SK-N-SH (cell line): ENCODE results near the gene GTPBP8. TPM values are rescaled to one million over a fixed set of nuclear protein-coding genes. Genes with fewer than 3 reads are reported as not detected.

ENCODE experiments used
- CTCF ChIA-PET: fragments of 300-600, 350-600 bp; formaldehyde crosslinking; extraction: SDS; loops from one replicate; lab custom pipeline; 2021; lab: Yijun Ruan, JAX
- POLR2A ChIA-PET: fragments of 350-600 bp; sonication (Branson Sonifier 250); formaldehyde crosslinking; extraction: SDS; loops from one replicate; lab custom pipeline; 2020; ENCODE audit warnings: antibody characterized with exemption, inconsistent platforms; lab: Yijun Ruan, JAX
- DNase-seq: peaks from one replicate; pipeline ENCODE4 v3.0.0; 2012
- H2AFZ ChIP-seq: fragments of 200-600 bp; sonication (generic); 2 replicates; pipeline ENCODE4 v1.8.1; 2016; ENCODE audit warnings: antibody characterized with exemption, mild to moderate bottlenecking, low read depth
- H3F3A ChIP-seq: fragments of 200-600 bp; sonication (generic); replicated peaks from 2 replicates; pipeline ENCODE3; 2016; ENCODE audit warnings: antibody characterized with exemption, mild to moderate bottlenecking; ENCODE audit not compliant: insufficient read depth
- H3K27ac ChIP-seq, 2 experiments: fragments of 200-500 bp in 1 of 2; fragments of 200-600 bp in 1 of 2; sonication (Bioruptor generic) in 1 of 2; sonication (generic), shearing (Covaris generic) in 1 of 2; 2 replicates each; pipeline versions ENCODE4 v1.5.1 to v1.6.1; 2014 to 2016; ENCODE audit warnings: low read depth in 2 of 2, inconsistent platforms in 1 of 2, low read length in 1 of 2, mild to moderate bottlenecking in 1 of 2, mixed read lengths in 1 of 2
- H3K27me3 ChIP-seq: fragments of 200-600 bp; sonication (generic), shearing (Covaris generic); 2 replicates; pipeline ENCODE4 v1.6.1; 2016; ENCODE audit warnings: mixed run types; ENCODE audit not compliant: insufficient read depth
- H3K36me3 ChIP-seq, 2 experiments: fragments of 200-500 bp in 1 of 2; fragments of 200-600 bp in 1 of 2; sonication (Bioruptor generic) in 1 of 2; sonication (generic) in 1 of 2; replicated peaks in 1 of 2; 2 replicates each; pipeline versions ENCODE3 to v1.5.1; 2014 to 2016; ENCODE audit warnings: low read length in 1 of 2, mild to moderate bottlenecking in 1 of 2; ENCODE audit not compliant: insufficient read depth in 2 of 2, control insufficient read depth in 1 of 2
- H3K4me1 ChIP-seq, 2 experiments: fragments of 200-500 bp in 1 of 2; fragments of 200-600 bp in 1 of 2; sonication (Bioruptor generic) in 1 of 2; sonication (generic), shearing (Covaris generic) in 1 of 2; 2 replicates each; pipeline versions ENCODE4 v1.5.1 to v1.6.1; 2014 to 2016; ENCODE audit warnings: low read depth in 1 of 2, low read length in 1 of 2, mixed run types in 1 of 2; ENCODE audit not compliant: insufficient read depth in 2 of 2, control insufficient read depth in 1 of 2
- H3K4me2 ChIP-seq: fragments of 200-600 bp; sonication (generic), shearing (Covaris generic); 2 replicates; pipeline ENCODE4 v1.6.1; 2017; ENCODE audit warnings: mixed run types
- H3K4me3 ChIP-seq, 2 experiments: fragments of 200-500 bp in 1 of 2; fragments of 200-600 bp in 1 of 2; sonication (Bioruptor generic) in 1 of 2; sonication (generic), shearing (Covaris generic) in 1 of 2; 2 replicates each; pipeline versions ENCODE4 v1.5.1 to v1.8.1; 2014 to 2016; ENCODE audit warnings: low read depth in 2 of 2, inconsistent platforms in 1 of 2, low read length in 1 of 2, mild to moderate bottlenecking in 1 of 2, mixed read lengths in 1 of 2, moderate library complexity in 1 of 2
- H3K79me2 ChIP-seq: fragments of 200-600 bp; sonication (generic); 2 replicates; pipeline ENCODE4 v1.8.1; 2017; ENCODE audit warnings: mild to moderate bottlenecking; ENCODE audit not compliant: insufficient read depth
- H3K9ac ChIP-seq: fragments of 200-600 bp; sonication (generic); 2 replicates; pipeline ENCODE4 v1.6.1; 2017; ENCODE audit warnings: mixed run types
- H3K9me2 ChIP-seq: fragments of 200-600 bp; sonication (generic); 2 replicates; pipeline ENCODE4 v1.6.1; 2017; ENCODE audit warnings: mixed run types
- H3K9me3 ChIP-seq: fragments of 200-600 bp; sonication (generic); 2 replicates; pipeline ENCODE4 v1.6.1; 2017; ENCODE audit warnings: mixed run types, mild to moderate bottlenecking, moderate library complexity
- H4K20me1 ChIP-seq: fragments of 200-600 bp; sonication (generic); 2 replicates; pipeline ENCODE4 v1.6.1; 2017; ENCODE audit warnings: mild to moderate bottlenecking, mixed run types; ENCODE audit not compliant: insufficient read depth
- CHD2 ChIP-seq: fragments of 150-350 bp; IDR thresholded peaks from 2 replicates; pipeline ENCODE4 v1.6.1; 2018; ENCODE audit warnings: low read length; ENCODE audit not compliant: partially characterized antibody
- CTCF ChIP-seq: fragments of 200-600 bp; sonication (generic); IDR thresholded peaks from 2 replicates; pipeline ENCODE4 v1.6.1; 2017; ENCODE audit warnings: antibody characterized with exemption, mild to moderate bottlenecking, moderate library complexity
- FOXJ3 ChIP-seq: sonication (generic); formaldehyde crosslinking; IDR thresholded peaks from 2 replicates; pipeline ENCODE4 v1.5.1; 2020; ENCODE audit warnings: mild to moderate bottlenecking, missing genetic modification reagents
- GABPA ChIP-seq: IDR thresholded peaks from 2 replicates; pipeline ENCODE4 v1.4.0; 2012; ENCODE audit warnings: low read depth, mild to moderate bottlenecking
- IRF3 ChIP-seq: fragments of 150-350 bp; IDR thresholded peaks from 2 replicates; pipeline ENCODE4 v1.6.1; 2016; ENCODE audit warnings: mild to moderate bottlenecking, low read depth, low read length
- JUND ChIP-seq: IDR thresholded peaks from 2 replicates; pipeline ENCODE4 v1.4.0; 2012
- MXI1 ChIP-seq: IDR thresholded peaks from 2 replicates; pipeline ENCODE4 v1.6.1; 2012; ENCODE audit warnings: mild to moderate bottlenecking, low read depth, low read length, improper control_type of control experiment
- POLR2AphosphoS5 ChIP-seq: IDR thresholded peaks from 2 replicates; pipeline ENCODE4 v1.6.1; 2012; ENCODE audit warnings: low read depth, low read length
- RAD21 ChIP-seq: IDR thresholded peaks from 2 replicates; pipeline ENCODE4 v1.6.1; 2012; ENCODE audit warnings: mild to moderate bottlenecking, low read length
- RXRA ChIP-seq: IDR thresholded peaks from 2 replicates; pipeline ENCODE4 v1.4.0; 2012; ENCODE audit warnings: low read depth, mild to moderate bottlenecking, borderline replicate concordance
- SIN3A ChIP-seq: IDR thresholded peaks from 2 replicates; pipeline ENCODE4 v1.6.1; 2012; ENCODE audit warnings: low read depth, mild to moderate bottlenecking, low read length, moderate library complexity, borderline replicate concordance
- TAF1 ChIP-seq: IDR thresholded peaks from 2 replicates; pipeline ENCODE4 v1.6.1; 2012; ENCODE audit warnings: low read depth, mild to moderate bottlenecking, low read length, moderate library complexity, borderline replicate concordance
- USF2 ChIP-seq: fragments of 150-350 bp; IDR thresholded peaks from 2 replicates; pipeline ENCODE4 v1.6.1; 2017; ENCODE audit warnings: antibody characterized with exemption, low read length, low read depth, borderline replicate concordance
- YY1 ChIP-seq: IDR thresholded peaks from 2 replicates; pipeline ENCODE4 v1.4.0; 2012; ENCODE audit warnings: low read depth, mild to moderate bottlenecking
- WGBS: methylation state at CpG from one replicate; pipeline ENCODE4 v1.1.6; 2017; ENCODE audit warnings: low lambda C conversion rate; 5-methylcytosine and 5-hydroxymethylcytosine counted together
- polyA plus RNA-seq, 3 experiments: library from polyadenylated mRNA; depleted of rRNA; stranded (reverse); fragments of >200 nt; gene quantifications; 2 replicates each; pipeline ENCODE4 v1.2.3, GENCODE V29; 2012

GTPBP8 gene
- polyA plus RNA-seq, 1 of the 3 experiments (the other 2 are of a cell fraction) = 20.1 TPM

GRCh38 chr3:112980080-112980479 is 10.7 kb upstream of the GTPBP8 start:
- no peak for TF ChIP-seq RXRA
- TF ChIP-seq, all 33 proteins: peak for 0
- Histone ChIP-seq H3K4me1 (no peaks in the 10 kb centered on the region; a peak in 1 of 4 replicates), H2AFZ (no peak overlapping the region), H3K4me3 (no peak overlapping the region), H3K9me2 (no peaks in the 10 kb centered on the region), H3K36me3 (no peaks in the 10 kb centered on the region), H3K9ac (no peak overlapping the region), H4K20me1 (no peaks in the 10 kb centered on the region), H3K79me2 (no peaks in the 10 kb centered on the region), H3K4me2 (no peak overlapping the region), H3K9me3 (no peaks in the 10 kb centered on the region), H3K27me3 (no peaks in the 10 kb centered on the region), H3F3A (no peaks in the 10 kb centered on the region), H3K27ac (no peak overlapping the region)
- ChIA-PET CTCF (interaction anchor here (0.7 to 4.6 kb wide), 18 partner anchors 13 to 397 kb away, joined by 3 to 97 read pairs (median 4); partner anchors contain the start of gene CCDC80), POLR2A (interaction anchor here (0.5 kb wide), 1 partner anchor 11 kb away, joined by 3 read pairs; no protein-coding TSS in a partner anchor)
- 8% methylated on average over 1 of the region's 1 CpG for WGBS
- no peak for DNase-seq

- WGBS = 12% methylated on average over 1 of the region's 1 CpG
- Histone ChIP-seq H3K9me2 (no peaks in the 10 kb centered on the region), H3F3A (no peaks in the 10 kb centered on the region), H3K36me3 (no peaks in the 10 kb centered on the region), H3K27ac (no peak overlapping the region), H3K4me2 (no peak overlapping the region), H2AFZ (0 out of 2 replicates have a peak overlapping the region, but pooled peaks have one; percentile 0), H3K4me1 (no peaks in the 10 kb centered on the region; a peak in 1 of 4 replicates), H3K79me2 (no peaks in the 10 kb centered on the region), H3K9me3 (no peaks in the 10 kb centered on the region), H3K4me3 (no peak overlapping the region), H3K27me3 (no peaks in the 10 kb centered on the region), H4K20me1 (no peaks in the 10 kb centered on the region), H3K9ac (no peak overlapping the region)
- ChIA-PET CTCF (interaction anchor here (1.1 to 4.6 kb wide), 4 partner anchors 8 to 401 kb away, joined by 3 to 83 read pairs (median 4); partner anchors contain the start of gene GTPBP8), POLR2A (no interaction called here)
- DNase-seq = no peak
- TF ChIP-seq FOXJ3 (CRISPR knock-in tag) (no peak), CTCF (no peak), SIN3A (no peak), CHD2 (no peak), IRF3 (no peak), RAD21 (no peak), POLR2AphosphoS5 (no peak), JUND (no peak), GABPA (no peak), MXI1 (no peak), USF2 (no peak), TAF1 (no peak), YY1 (no peak)
These were observed 8.1 kb upstream of the GTPBP8 start for GRCh38 chr3:112982710-112983109.
